K562 (cell line): ENCODE results near the gene MXRA7. TPM values are rescaled to one million over a fixed set of nuclear protein-coding genes. Genes with fewer than 3 reads are reported as not detected.

Experiments used
- CBFA2T2 ChIP-seq: fragments of 450-650 bp; conservative IDR thresholded peaks from 2 replicates; pipeline ENCODE4 v1.6.1; 2017; ENCODE audit warnings: mild to moderate bottlenecking
- CTCFL ChIP-seq: IDR thresholded peaks from 2 replicates; pipeline ENCODE4 v1.6.1; 2011; ENCODE audit warnings: borderline replicate concordance, low read depth, mild to moderate bottlenecking, moderate library complexity, low read length; ENCODE audit not compliant: insufficient read depth, poor library complexity, severe bottlenecking
- ID3 ChIP-seq, 2 experiments: fragments of 250-450 bp in 1 of 2; fragments of 450-650 bp in 1 of 2; sonication (Bioruptor Pico) in 1 of 2; IDR thresholded peaks; 2 replicates each; pipeline versions ENCODE4 v1.6.1 to v1.8.0; 2016 to 2021; ENCODE audit warnings: mild to moderate bottlenecking in 2 of 2, moderate library complexity in 2 of 2, missing compliant biosample characterization in 1 of 2, missing genetic modification characterization in 1 of 2
- KLF10 ChIP-seq: fragments of 250-450 bp; sonication (Bioruptor Pico); IDR thresholded peaks from 2 replicates; pipeline ENCODE4 v1.6.1; 2021; ENCODE audit warnings: matching md5 sums
- NCOR1 ChIP-seq: fragments of 450-650 bp; IDR thresholded peaks from 2 replicates; pipeline ENCODE4 v1.6.1; 2016; ENCODE audit warnings: mild to moderate bottlenecking, moderate library complexity
- NFE2 ChIP-seq: IDR thresholded peaks from 2 replicates; pipeline ENCODE4 v1.6.1; 2014; ENCODE audit warnings: antibody characterized with exemption, low read depth
- NR0B1 ChIP-seq: fragments of 450-650 bp; IDR thresholded peaks from one replicate; pipeline ENCODE4 v1.6.1; 2018; ENCODE audit warnings: mild to moderate bottlenecking, moderate library complexity; ENCODE audit not compliant: partially characterized antibody
- PCBP2 ChIP-seq: fragments of 200-400 bp; formaldehyde crosslinking; IDR thresholded peaks from 2 replicates; pipeline ENCODE4 v1.6.1; 2018; ENCODE audit warnings: low read length, low read depth, mild to moderate bottlenecking, moderate library complexity; ENCODE audit not compliant: poor library complexity, severe bottlenecking
- STAT5A ChIP-seq: IDR thresholded peaks from 2 replicates; pipeline ENCODE4 v1.6.1; 2012; ENCODE audit warnings: low read length, inconsistent platforms, borderline replicate concordance
- THRB ChIP-seq: fragments of 450-650 bp; formaldehyde crosslinking; conservative IDR thresholded peaks from 2 replicates; pipeline ENCODE4 v1.4.0; 2022; ENCODE audit warnings: mild to moderate bottlenecking, missing genetic modification characterization
- TRIM28 ChIP-seq: fragments of 450-650 bp; IDR thresholded peaks from 2 replicates; pipeline ENCODE4 v1.6.1; 2017
- XRCC4 ChIP-seq: IDR thresholded peaks from one replicate; pipeline ENCODE4 v1.6.1; 2011; ENCODE audit not compliant: insufficient read depth, insufficient read length; ENCODE audit errors: extremely low read depth
- ZNF76 ChIP-seq: fragments of 250-450 bp; sonication (Bioruptor Pico); IDR thresholded peaks from 2 replicates; pipeline ENCODE4 v1.4.0; 2020; ENCODE audit warnings: mild to moderate bottlenecking, moderate library complexity, borderline replicate concordance
- polyA plus RNA-seq, 8 experiments: library from polyadenylated mRNA; depleted of rRNA in 4 of 8; stranded (reverse) in 5 of 8; unstranded in 3 of 8; fragments of >200 nt; fragmentation: Nextera tagmentation in 2 of 8; fragmentation: Illumina TruSeq in 1 of 8; extraction: Ambion mirVana in 2 of 8; extraction: Trizol in 1 of 8; gene quantifications; 2 replicates each; pipeline versions ENCODE4 v1.2.1 to v1.2.3, GENCODE V29; 2011 to 2014; ENCODE audit warnings: inconsistent platforms in 1 of 8, missing spikeins in 1 of 8
- total RNA-seq, 7 experiments: library from RNA; depleted of rRNA in 6 of 7; stranded (reverse); fragments of >200 nt in 6 of 7; fragmentation: Illumina TruSeq in 2 of 7; extraction: Trizol in 2 of 7; gene quantifications; 2 replicates each; pipeline versions ENCODE4 v1.2.1 to v1.2.3, GENCODE V29; 2011 to 2021; ENCODE audit warnings: low replicate concordance in 1 of 7
- TF ChIP-seq, protein P1 (sequence below): sonication (generic); formaldehyde crosslinking; IDR thresholded peaks from 2 replicates; pipeline ENCODE4 v1.8.0; 2023; ENCODE audit warnings: mild to moderate bottlenecking, missing genetic modification reagents
- TF ChIP-seq, protein P2 (sequence below): fragments of 250-450 bp; sonication (Bioruptor Pico); IDR thresholded peaks from 2 replicates; pipeline ENCODE4 v1.4.0; 2020; ENCODE audit warnings: mild to moderate bottlenecking, moderate library complexity

MXRA7 gene
- total and polyA plus RNA-seq, 9 of the 15 experiments (the other 6 are each of a cell fraction or from before 2014, with no cell fraction given): 2.6 to 38.4 (median 14.3) TPM

GRCh38 chr17:76726776-76727718 lies 16.3 kb upstream of the MXRA7 start, which contains the start of gene METTL23 (continued):
- TF ChIP-seq KLF10 (no peak), PCBP2 (no peak), NFE2 (no peak), NCOR1 (no peak), TRIM28 (no peak), THRB (CRISPR knock-in tag) (no peak), XRCC4 (no peak), NR0B1 (no peak), ZNF76 (CRISPR knock-in tag) (no peak), STAT5A (no peak), ID3 (CRISPR knock-in tag; IDR thresholded peaks at IDR 0.05) (no peak), ID3 (tag; IDR thresholded peaks at IDR 0.05) (0 out of 2 replicates have a peak, but pooled peaks have one; percentile 36), CTCFL (peak; percentile 97), CBFA2T2 (peak; percentile 28; the same call in 1 of the 2 replicates)
- TF ChIP-seq, protein P1, sequence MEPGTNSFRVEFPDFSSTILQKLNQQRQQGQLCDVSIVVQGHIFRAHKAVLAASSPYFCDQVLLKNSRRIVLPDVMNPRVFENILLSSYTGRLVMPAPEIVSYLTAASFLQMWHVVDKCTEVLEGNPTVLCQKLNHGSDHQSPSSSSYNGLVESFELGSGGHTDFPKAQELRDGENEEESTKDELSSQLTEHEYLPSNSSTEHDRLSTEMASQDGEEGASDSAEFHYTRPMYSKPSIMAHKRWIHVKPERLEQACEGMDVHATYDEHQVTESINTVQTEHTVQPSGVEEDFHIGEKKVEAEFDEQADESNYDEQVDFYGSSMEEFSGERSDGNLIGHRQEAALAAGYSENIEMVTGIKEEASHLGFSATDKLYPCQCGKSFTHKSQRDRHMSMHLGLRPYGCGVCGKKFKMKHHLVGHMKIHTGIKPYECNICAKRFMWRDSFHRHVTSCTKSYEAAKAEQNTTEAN (CRISPR knock-in tag): no peak
- TF ChIP-seq, protein P2, sequence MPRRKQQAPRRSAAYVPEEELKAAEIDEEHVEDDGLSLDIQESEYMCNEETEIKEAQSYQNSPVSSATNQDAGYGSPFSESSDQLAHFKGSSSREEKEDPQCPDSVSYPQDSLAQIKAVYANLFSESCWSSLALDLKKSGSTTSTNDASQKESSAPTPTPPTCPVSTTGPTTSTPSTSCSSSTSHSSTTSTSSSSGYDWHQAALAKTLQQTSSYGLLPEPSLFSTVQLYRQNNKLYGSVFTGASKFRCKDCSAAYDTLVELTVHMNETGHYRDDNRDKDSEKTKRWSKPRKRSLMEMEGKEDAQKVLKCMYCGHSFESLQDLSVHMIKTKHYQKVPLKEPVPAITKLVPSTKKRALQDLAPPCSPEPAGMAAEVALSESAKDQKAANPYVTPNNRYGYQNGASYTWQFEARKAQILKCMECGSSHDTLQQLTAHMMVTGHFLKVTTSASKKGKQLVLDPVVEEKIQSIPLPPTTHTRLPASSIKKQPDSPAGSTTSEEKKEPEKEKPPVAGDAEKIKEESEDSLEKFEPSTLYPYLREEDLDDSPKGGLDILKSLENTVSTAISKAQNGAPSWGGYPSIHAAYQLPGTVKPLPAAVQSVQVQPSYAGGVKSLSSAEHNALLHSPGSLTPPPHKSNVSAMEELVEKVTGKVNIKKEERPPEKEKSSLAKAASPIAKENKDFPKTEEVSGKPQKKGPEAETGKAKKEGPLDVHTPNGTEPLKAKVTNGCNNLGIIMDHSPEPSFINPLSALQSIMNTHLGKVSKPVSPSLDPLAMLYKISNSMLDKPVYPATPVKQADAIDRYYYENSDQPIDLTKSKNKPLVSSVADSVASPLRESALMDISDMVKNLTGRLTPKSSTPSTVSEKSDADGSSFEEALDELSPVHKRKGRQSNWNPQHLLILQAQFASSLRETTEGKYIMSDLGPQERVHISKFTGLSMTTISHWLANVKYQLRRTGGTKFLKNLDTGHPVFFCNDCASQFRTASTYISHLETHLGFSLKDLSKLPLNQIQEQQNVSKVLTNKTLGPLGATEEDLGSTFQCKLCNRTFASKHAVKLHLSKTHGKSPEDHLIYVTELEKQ: no peak
